ENCODE measurements around the gene C3orf33. TPM values are rescaled to one million over a fixed set of nuclear protein-coding genes. Genes with fewer than 3 reads are reported as not detected.

Gene C3orf33
- total and polyA plus RNA-seq, 9 of the 15 experiments (the other 6 are each of a cell fraction or from before 2014, with no cell fraction given) = 4.1 to 10.2 (median 6.0) TPM

DNA sequence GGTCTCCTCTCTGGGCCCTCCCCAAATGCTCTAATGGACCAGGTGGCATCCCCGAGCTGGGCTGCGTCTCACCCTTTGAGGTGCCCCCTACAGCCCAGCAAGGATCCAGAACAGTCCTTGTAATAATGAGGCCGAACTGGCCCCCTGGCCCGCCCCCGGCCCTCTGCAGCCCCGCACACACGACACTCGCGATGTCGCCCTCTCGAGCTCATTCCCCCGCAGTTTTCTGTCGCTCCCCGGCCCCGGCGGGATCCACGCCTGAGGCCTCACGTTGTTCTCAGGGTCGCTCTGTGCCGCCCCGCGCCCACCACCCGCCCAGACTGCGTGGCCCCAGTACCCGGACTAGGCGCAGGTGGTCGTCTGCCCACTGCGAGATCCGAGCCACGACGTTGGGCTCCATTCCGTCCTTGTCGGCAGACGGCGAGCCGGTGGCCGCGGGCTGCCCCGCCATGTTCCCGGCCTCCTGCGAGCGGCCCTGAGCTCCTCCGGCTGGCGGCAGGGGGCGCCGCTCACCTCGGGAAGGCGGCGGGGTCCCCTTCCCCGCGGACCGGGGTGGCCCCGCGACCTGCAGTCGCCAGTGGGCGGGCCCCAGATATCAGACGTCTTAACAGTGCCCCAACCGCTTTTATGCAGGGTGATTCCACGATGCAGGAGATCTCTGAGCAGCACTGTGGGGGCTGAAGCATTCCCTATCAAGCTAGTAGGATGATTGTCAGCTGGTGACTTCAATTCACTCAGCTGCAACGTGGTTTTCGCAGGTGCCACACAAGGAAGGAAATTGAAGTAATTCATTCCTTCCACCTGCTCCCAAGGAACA is at the start of gene C3orf33 (continued):
- TF ChIP-seq, protein P1, sequence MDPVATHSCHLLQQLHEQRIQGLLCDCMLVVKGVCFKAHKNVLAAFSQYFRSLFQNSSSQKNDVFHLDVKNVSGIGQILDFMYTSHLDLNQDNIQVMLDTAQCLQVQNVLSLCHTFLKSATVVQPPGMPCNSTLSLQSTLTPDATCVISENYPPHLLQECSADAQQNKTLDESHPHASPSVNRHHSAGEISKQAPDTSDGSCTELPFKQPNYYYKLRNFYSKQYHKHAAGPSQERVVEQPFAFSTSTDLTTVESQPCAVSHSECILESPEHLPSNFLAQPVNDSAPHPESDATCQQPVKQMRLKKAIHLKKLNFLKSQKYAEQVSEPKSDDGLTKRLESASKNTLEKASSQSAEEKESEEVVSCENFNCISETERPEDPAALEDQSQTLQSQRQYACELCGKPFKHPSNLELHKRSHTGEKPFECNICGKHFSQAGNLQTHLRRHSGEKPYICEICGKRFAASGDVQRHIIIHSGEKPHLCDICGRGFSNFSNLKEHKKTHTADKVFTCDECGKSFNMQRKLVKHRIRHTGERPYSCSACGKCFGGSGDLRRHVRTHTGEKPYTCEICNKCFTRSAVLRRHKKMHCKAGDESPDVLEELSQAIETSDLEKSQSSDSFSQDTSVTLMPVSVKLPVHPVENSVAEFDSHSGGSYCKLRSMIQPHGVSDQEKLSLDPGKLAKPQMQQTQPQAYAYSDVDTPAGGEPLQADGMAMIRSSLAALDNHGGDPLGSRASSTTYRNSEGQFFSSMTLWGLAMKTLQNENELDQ (CRISPR knock-in tag; IDR thresholded peaks at IDR 0.05; ENCODE audit: borderline replicate concordance) = no peak
- TF ChIP-seq MEIS2 (IDR thresholded peaks at IDR 0.05; ENCODE audit: partially characterized antibody) (no peak), KDM5B (IDR thresholded peaks at IDR 0.05; ENCODE audit: insufficient replicate concordance, low read depth, low read length) (peak; percentile 84), GATAD2B (IDR thresholded peaks at IDR 0.05; ENCODE audit: borderline replicate concordance) (peak; percentile 81), HMG20B (CRISPR knock-in tag; IDR thresholded peaks at IDR 0.05) (no peak), KDM2B (CRISPR knock-in tag; IDR thresholded peaks at IDR 0.05) (no peak), ZNF133 (CRISPR knock-in tag; IDR thresholded peaks at IDR 0.05) (no peak), JUND (IDR thresholded peaks at IDR 0.05; ENCODE audit: borderline replicate concordance, low read depth, low read length) (peak; percentile 51; the same call in 1 of the 2 replicates), JUND (tag; IDR thresholded peaks at IDR 0.05; ENCODE audit: borderline replicate concordance, low read depth, low read length) (no peak; the same call in 2 of the 3 replicates), ZNF408 (CRISPR knock-in tag; IDR thresholded peaks at IDR 0.05; ENCODE audit: low read depth) (no peak), HDAC2 (IDR thresholded peaks at IDR 0.05) (peak; percentile 33; the same call in 1 of the 2 replicates), ZNF436 (CRISPR knock-in tag; IDR thresholded peaks at IDR 0.05) (no peak)
- TF ChIP-seq, protein P2, sequence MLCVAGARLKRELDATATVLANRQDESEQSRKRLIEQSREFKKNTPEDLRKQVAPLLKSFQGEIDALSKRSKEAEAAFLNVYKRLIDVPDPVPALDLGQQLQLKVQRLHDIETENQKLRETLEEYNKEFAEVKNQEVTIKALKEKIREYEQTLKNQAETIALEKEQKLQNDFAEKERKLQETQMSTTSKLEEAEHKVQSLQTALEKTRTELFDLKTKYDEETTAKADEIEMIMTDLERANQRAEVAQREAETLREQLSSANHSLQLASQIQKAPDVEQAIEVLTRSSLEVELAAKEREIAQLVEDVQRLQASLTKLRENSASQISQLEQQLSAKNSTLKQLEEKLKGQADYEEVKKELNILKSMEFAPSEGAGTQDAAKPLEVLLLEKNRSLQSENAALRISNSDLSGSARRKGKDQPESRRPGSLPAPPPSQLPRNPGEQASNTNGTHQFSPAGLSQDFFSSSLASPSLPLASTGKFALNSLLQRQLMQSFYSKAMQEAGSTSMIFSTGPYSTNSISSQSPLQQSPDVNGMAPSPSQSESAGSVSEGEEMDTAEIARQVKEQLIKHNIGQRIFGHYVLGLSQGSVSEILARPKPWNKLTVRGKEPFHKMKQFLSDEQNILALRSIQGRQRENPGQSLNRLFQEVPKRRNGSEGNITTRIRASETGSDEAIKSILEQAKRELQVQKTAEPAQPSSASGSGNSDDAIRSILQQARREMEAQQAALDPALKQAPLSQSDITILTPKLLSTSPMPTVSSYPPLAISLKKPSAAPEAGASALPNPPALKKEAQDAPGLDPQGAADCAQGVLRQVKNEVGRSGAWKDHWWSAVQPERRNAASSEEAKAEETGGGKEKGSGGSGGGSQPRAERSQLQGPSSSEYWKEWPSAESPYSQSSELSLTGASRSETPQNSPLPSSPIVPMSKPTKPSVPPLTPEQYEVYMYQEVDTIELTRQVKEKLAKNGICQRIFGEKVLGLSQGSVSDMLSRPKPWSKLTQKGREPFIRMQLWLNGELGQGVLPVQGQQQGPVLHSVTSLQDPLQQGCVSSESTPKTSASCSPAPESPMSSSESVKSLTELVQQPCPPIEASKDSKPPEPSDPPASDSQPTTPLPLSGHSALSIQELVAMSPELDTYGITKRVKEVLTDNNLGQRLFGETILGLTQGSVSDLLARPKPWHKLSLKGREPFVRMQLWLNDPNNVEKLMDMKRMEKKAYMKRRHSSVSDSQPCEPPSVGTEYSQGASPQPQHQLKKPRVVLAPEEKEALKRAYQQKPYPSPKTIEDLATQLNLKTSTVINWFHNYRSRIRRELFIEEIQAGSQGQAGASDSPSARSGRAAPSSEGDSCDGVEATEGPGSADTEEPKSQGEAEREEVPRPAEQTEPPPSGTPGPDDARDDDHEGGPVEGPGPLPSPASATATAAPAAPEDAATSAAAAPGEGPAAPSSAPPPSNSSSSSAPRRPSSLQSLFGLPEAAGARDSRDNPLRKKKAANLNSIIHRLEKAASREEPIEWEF (CRISPR knock-in tag; IDR thresholded peaks at IDR 0.05) = no peak
- TF ChIP-seq, protein P3, sequence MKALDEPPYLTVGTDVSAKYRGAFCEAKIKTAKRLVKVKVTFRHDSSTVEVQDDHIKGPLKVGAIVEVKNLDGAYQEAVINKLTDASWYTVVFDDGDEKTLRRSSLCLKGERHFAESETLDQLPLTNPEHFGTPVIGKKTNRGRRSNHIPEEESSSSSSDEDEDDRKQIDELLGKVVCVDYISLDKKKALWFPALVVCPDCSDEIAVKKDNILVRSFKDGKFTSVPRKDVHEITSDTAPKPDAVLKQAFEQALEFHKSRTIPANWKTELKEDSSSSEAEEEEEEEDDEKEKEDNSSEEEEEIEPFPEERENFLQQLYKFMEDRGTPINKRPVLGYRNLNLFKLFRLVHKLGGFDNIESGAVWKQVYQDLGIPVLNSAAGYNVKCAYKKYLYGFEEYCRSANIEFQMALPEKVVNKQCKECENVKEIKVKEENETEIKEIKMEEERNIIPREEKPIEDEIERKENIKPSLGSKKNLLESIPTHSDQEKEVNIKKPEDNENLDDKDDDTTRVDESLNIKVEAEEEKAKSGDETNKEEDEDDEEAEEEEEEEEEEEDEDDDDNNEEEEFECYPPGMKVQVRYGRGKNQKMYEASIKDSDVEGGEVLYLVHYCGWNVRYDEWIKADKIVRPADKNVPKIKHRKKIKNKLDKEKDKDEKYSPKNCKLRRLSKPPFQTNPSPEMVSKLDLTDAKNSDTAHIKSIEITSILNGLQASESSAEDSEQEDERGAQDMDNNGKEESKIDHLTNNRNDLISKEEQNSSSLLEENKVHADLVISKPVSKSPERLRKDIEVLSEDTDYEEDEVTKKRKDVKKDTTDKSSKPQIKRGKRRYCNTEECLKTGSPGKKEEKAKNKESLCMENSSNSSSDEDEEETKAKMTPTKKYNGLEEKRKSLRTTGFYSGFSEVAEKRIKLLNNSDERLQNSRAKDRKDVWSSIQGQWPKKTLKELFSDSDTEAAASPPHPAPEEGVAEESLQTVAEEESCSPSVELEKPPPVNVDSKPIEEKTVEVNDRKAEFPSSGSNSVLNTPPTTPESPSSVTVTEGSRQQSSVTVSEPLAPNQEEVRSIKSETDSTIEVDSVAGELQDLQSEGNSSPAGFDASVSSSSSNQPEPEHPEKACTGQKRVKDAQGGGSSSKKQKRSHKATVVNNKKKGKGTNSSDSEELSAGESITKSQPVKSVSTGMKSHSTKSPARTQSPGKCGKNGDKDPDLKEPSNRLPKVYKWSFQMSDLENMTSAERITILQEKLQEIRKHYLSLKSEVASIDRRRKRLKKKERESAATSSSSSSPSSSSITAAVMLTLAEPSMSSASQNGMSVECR (CRISPR knock-in tag; IDR thresholded peaks at IDR 0.05) = peak; percentile 89; the same call in 1 of the 2 replicates
